ENCODE data around the gene KTN1.

Gene KTN1

DNA sequence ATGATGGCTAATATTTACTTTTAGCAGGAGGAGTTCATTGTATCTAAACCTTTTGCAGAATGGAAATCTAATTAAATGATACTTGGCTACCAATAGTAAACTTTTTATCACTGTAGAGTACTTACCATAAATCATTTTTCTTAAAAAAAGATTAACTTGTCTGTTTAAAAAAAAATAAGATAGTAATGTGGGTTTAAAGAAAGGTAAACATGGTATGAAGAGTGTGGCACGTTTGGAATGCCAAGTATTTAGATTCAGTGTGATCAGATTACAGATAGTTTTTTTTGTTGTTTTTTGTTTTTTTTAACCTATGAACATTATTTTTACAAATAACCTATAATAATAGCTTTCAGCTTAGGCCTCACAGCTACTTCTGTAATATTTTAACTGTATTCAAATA lies 25.8 kb downstream of the KTN1 start:
- TF ChIP-seq CTCF (IDR thresholded peaks at IDR 0.05; ENCODE audit: insufficient read depth, missing control alignments): no peak
- FAIRE-seq (no peak), DNase-seq (ENCODE audit: insufficient read length, low spot score) (no peak)

DNA sequence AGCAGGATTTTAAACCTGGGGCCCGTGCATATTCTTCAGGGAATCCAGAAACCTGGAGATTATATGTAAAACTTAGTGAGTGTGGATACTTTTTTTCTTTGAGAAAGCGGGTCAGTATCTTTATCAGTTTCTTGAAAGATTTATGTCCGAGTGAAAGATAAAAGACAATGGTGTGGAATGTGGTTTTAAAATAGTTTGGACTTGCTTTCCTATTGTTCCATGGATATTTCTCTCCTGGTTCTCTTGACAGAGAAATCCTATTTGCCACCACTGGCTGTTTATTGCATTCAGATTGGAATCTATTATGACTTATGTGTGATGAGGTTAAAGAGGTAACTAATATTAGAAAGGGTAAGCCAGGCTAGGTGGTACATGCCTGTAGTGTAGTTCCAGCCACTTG lies 27.4 kb downstream of the KTN1 start:
- no peak for FAIRE-seq
- no peak for DNase-seq (ENCODE audit: insufficient read length, low spot score)
- no peak for TF ChIP-seq CTCF (IDR thresholded peaks at IDR 0.05; ENCODE audit: insufficient read depth, missing control alignments)

DNA sequence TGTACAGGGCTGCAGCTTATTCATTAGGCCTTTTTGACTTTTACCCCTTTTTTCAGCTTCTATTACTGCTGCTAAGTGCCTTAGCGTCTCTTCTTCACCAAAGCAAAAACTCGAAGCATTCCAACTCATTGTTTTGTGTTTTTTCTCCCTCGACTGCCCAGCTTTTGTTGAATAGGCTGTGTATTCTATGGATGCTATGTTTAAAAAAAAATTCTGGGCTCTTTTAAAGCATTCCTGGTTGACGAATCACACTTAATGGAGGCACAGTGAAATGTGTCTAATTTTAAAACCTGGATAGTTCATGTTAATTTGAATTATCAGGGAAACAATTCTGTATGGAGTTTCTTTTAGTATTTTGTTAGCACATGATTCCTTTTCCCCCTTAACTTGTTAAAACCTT lies 29.7 kb downstream of the KTN1 start:
- DNase-seq (ENCODE audit: insufficient read length, low spot score): no peak
- TF ChIP-seq CTCF (IDR thresholded peaks at IDR 0.05; ENCODE audit: insufficient read depth, missing control alignments): no peak
- FAIRE-seq: no peak

DNA sequence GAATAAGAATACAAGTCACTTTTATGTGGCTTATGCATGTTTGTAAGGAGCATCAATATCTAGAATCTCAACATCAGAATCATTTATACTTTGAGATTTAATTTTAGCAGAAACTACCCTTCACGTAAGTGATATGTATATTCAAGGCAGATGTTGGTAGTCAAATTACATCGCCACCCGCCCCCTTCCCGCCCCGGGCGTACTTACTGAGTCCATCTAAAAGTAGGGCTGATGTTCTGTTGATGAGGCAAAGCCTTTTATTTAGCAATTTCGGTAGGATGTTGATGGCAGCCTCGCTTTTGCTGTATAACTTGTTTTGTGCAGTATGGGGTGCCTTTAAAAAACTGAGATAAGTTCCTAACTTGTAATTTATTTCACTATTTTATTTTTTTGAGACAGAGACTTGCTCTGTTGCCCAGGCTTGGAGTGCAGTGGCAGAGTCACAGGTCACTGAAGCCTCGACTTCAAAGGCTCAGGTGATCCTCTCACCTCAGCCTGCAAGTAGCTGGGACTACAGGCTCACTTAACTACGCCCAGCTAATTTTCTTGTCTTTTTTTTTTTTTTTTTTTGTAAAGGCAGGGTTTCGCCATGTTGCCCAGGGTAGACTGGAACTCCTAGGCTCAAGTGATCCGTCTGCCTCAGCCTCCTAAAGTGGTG lies 30.8 kb downstream of the KTN1 start:
- no peak for DNase-seq (ENCODE audit: insufficient read length, low spot score)
- no peak for FAIRE-seq
- TF ChIP-seq CTCF (IDR thresholded peaks at IDR 0.05; ENCODE audit: insufficient read depth, missing control alignments): no peak

DNA sequence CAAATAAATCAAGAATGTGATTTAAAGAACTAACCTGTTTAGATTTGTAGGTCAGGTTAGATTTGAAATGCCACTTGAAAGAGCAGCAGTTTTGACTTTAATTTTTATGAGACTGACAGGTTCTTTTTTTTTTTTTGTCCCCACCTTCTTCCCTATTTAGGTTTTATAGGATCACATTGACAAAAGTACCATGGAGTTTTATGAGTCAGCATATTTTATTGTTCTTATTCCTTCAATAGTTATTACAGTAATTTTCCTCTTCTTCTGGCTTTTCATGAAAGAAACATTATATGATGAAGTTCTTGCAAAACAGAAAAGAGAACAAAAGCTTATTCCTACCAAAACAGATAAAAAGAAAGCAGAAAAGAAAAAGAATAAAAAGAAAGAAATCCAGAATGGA lies 31.9 kb downstream of the KTN1 start:
- no peak for TF ChIP-seq CTCF (IDR thresholded peaks at IDR 0.05; ENCODE audit: insufficient read depth, missing control alignments)
- no peak for FAIRE-seq
- DNase-seq (ENCODE audit: insufficient read length, low spot score): no peak

GRCh38 chr14:55614304-55614703 lies 34.3 kb downstream of the KTN1 start:
- TF ChIP-seq CTCF (IDR thresholded peaks at IDR 0.05; ENCODE audit: insufficient read depth, missing control alignments): no peak
- no peak for FAIRE-seq
- no peak for DNase-seq (ENCODE audit: insufficient read length, low spot score)

- no peak for DNase-seq (ENCODE audit: insufficient read length, low spot score)
- TF ChIP-seq CTCF (IDR thresholded peaks at IDR 0.05; ENCODE audit: insufficient read depth, missing control alignments): no peak
- FAIRE-seq: no peak
Observed at GRCh38 chr14:55620277-55620676, 40.3 kb downstream of the KTN1 start.

Measured in D721Med (cell line).